Measurements from ENCODE around the gene KCNQ2. TPM values are rescaled to one million over a fixed set of nuclear protein-coding genes. Genes with fewer than 3 reads are reported as not detected.

KCNQ2 gene
- total RNA-seq, 4 donors from 2014 or later = not detected

GRCh38 chr20:63421913-63422312 is 50.5 kb downstream of the KCNQ2 start:
- DNase-seq = no peak
- Histone ChIP-seq H3K27ac (no peak overlapping the region), H3K9me3 (no peaks in the 10 kb centered on the region), H3K4me1 (no peaks in the 10 kb centered on the region), H3K36me3 (no peaks in the 10 kb centered on the region), H3K27me3 (peaks cover 0 to 80% (median 0%) of the 10 kb centered on the region in 4 donors), H3K4me3 (no peak overlapping the region)
- no peak for TF ChIP-seq CTCF (IDR thresholded peaks at IDR 0.05)
- TF ChIP-seq POLR2A (IDR thresholded peaks at IDR 0.05) = no peak
- 93% methylated on average over 6 of the region's 17 CpGs; no CpG with 5 or more reads in 1 of the 2 donors for WGBS, 2 donors
- intact Hi-C loops (cut with DNase I) = no loop called here

DNA sequence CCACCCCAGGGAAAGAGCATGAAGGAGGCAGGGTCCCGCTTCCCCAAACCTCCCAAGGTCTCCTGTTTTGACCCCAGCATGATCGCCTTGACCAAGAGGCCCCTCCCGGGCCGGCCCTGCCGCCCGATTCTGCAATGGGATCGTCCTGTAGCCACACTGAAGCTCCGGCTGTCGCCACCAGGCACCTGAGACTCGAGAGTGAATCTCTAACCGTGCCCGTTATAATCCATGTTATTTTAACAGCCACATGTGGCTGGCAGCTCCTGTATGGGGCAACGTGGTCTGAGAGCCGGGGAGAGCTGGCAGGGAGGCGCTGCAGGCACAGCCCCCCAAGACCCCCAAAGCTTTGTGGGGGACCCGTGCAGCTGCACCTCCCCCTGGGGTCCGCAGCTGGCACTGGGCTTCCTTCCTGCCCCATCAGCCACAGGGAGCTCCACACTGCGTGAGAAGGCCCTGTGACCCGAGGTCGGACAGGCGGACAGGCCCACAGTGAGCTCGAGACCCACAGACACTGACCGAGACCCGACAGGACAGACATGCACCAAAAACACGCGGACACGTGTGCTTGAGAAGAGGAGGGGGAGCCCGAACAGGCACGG is 51.3 kb downstream of the KCNQ2 start:
- intact Hi-C loops (cut with DNase I) = no loop called here
- 74 to 81% methylated on average over 3 to 5 of the region's 29 CpGs for WGBS, 2 donors
- H3K27me3 ChIP-seq = peaks cover 0 to 86% (median 0%) of the 10 kb centered on the region in 4 donors

DNA sequence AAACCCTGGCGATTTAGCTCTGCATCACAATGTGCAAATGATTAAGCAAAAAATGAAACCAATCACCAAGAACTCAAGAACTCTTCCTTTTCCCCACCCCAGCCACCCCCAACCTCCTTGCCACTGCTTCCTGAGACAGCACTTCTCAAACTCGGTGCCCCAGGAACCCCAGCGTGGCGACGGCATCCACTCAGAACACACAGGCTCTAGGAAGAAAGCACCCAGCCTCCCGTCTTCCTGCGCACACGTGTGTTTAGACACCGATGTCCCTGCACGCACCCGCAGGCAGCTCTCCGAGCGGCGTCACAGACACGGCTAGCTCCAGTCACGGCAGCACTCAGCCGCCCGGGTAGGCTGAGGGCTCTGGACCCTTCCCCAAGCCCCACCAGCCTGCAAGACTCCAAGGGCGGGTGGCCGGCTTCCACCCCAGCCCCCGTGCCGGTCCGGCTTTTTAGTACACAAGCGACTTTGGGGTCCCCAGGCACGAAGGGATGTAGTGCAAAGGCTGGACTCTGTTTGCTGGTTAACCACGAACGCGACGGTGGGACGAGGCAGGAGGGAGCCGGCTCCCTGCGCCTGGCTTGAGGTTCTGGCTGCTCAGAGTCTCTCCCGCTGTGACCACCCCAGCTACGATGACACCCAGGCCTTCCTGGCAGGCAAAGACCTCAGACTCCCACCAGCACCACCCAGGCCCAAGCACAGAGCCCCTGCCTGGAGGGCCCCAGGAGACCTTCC is 51.9 kb downstream of the KCNQ2 start:
- Histone ChIP-seq H3K27ac (no peak overlapping the region), H3K9me3 (no peaks in the 10 kb centered on the region), H3K27me3 (peaks cover 0 to 93% (median 0%) of the 10 kb centered on the region in 4 donors), H3K4me3 (no peak overlapping the region), H3K36me3 (no peaks in the 10 kb centered on the region), H3K4me1 (no peaks in the 10 kb centered on the region)
- WGBS, 2 donors = 55% methylated on average over 8 of the region's 34 CpGs; no CpG with 5 or more reads in 1 of the 2 donors
- DNase-seq = no peak
- TF ChIP-seq POLR2A (IDR thresholded peaks at IDR 0.05) (no peak), CTCF (IDR thresholded peaks at IDR 0.05) (no peak)
- intact Hi-C loops (cut with DNase I) = no loop called here

More for the DNA sequence above, 51.3 kb downstream of the KCNQ2 start:
- Histone ChIP-seq H3K4me3 (no peak overlapping the region), H3K27ac (no peak overlapping the region), H3K36me3 (no peaks in the 10 kb centered on the region), H3K4me1 (no peaks in the 10 kb centered on the region), H3K9me3 (no peaks in the 10 kb centered on the region)
- no peak for DNase-seq
- TF ChIP-seq CTCF (IDR thresholded peaks at IDR 0.05) = no peak
- TF ChIP-seq POLR2A (IDR thresholded peaks at IDR 0.05) = no peak

DNA sequence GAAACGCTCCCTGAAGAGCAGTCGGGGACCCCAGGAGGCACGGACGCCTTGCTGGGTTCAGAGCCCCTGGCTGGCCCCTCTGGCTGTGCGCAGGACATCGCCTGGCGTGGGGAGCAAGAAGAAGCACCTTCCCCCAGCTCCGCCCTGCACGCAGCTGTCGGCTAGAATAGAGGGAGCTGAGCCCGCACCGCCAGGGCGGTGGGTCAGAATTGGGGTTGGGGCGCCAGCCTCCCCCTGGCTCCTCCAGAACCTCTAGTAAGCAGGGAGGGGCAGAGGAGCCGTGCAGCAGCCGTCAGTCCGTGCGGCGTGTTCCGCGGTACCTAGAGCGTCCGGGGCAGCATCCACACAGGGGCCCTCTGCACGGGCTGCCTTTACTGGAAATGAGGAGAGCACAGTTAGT is 53.2 kb downstream of the KCNQ2 start:
- intact Hi-C loops (cut with DNase I) = no loop called here
- Histone ChIP-seq H3K27ac (no peak overlapping the region), H3K9me3 (no peaks in the 10 kb centered on the region), H3K4me1 (no peaks in the 10 kb centered on the region), H3K27me3 (peaks cover 0 to 100% (median 0%) of the 10 kb centered on the region in 4 donors), H3K36me3 (no peaks in the 10 kb centered on the region), H3K4me3 (no peak overlapping the region)
- TF ChIP-seq CTCF (IDR thresholded peaks at IDR 0.05) = no peak
- TF ChIP-seq POLR2A (IDR thresholded peaks at IDR 0.05) = no peak
- DNase-seq = no peak
- 74 to 100% methylated on average over 2 to 8 of the region's 24 CpGs for whole genome bisulfite sequencing, 2 donors

GRCh38 chr20:63418617-63419016 is 53.8 kb downstream of the KCNQ2 start:
- TF ChIP-seq CTCF (IDR thresholded peaks at IDR 0.05) (no peak), POLR2A (IDR thresholded peaks at IDR 0.05) (no peak)
- no peaks in the 10 kb centered on the region for H3K36me3 ChIP-seq
- 90% methylated on average over 2 of the region's 16 CpGs; no CpG with 5 or more reads in 1 of the 2 donors for WGBS, 2 donors
- intact Hi-C loops (cut with DNase I) = no loop called here
- H3K27me3 ChIP-seq = peaks cover 0 to 100% (median 0%) of the 10 kb centered on the region in 4 donors
- no peak for DNase-seq
- H3K9me3 ChIP-seq = no peaks in the 10 kb centered on the region
- no peak overlapping the region for H3K4me3 ChIP-seq
- H3K4me1 ChIP-seq = no peaks in the 10 kb centered on the region
- H3K27ac ChIP-seq = no peak overlapping the region
